LNCaP clone FGC (cell line): ENCODE results near the gene MBD3L5.
"Not testable (repeated sequence)": the region's sequence is repeated elsewhere in the genome, so short reads cannot be mapped to it uniquely, and the experiment has no call there.

ENCODE experiments used
- DNase-seq: peaks from one replicate; pipeline ENCODE4 v3.0.0-alpha.2; 2011; ENCODE audit warnings: low read depth
- H3K4me3 ChIP-seq: 2 replicates; pipeline ENCODE4 v1.5.1; 2011; ENCODE audit warnings: mild to moderate bottlenecking, low read depth, low read length, control low read depth
- TF ChIP-seq, protein P1 (sequence below): IDR thresholded peaks from 2 replicates; pipeline ENCODE4 v1.5.1; 2012; ENCODE audit warnings: mild to moderate bottlenecking; ENCODE audit not compliant: control insufficient read depth, insufficient read depth; ENCODE audit errors: extremely low read depth

MBD3L5 gene

DNA sequence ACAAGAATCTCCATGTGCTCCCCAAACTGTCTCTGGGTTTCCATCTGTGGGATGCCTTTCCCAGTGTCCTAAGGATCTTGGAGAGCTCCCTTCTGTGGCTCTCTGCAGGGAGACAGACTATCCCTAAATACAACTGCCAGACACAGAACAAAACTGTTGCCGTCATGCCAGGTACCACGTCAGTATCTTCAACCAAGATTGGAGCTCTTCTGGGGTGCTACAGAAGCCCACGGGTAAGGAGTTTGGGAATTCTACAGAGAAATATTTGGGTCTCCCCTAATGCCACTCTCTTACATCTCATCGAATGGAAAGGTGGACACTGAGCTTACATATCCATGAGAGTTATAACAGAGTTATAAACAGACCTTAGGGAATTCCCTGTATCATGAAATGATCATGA is 33.0 kb downstream of the MBD3L5 start:
- no peak for DNase-seq
- TF ChIP-seq, protein P1, sequence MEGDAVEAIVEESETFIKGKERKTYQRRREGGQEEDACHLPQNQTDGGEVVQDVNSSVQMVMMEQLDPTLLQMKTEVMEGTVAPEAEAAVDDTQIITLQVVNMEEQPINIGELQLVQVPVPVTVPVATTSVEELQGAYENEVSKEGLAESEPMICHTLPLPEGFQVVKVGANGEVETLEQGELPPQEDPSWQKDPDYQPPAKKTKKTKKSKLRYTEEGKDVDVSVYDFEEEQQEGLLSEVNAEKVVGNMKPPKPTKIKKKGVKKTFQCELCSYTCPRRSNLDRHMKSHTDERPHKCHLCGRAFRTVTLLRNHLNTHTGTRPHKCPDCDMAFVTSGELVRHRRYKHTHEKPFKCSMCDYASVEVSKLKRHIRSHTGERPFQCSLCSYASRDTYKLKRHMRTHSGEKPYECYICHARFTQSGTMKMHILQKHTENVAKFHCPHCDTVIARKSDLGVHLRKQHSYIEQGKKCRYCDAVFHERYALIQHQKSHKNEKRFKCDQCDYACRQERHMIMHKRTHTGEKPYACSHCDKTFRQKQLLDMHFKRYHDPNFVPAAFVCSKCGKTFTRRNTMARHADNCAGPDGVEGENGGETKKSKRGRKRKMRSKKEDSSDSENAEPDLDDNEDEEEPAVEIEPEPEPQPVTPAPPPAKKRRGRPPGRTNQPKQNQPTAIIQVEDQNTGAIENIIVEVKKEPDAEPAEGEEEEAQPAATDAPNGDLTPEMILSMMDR = no peak
- no peak overlapping the region for H3K4me3 ChIP-seq

DNA sequence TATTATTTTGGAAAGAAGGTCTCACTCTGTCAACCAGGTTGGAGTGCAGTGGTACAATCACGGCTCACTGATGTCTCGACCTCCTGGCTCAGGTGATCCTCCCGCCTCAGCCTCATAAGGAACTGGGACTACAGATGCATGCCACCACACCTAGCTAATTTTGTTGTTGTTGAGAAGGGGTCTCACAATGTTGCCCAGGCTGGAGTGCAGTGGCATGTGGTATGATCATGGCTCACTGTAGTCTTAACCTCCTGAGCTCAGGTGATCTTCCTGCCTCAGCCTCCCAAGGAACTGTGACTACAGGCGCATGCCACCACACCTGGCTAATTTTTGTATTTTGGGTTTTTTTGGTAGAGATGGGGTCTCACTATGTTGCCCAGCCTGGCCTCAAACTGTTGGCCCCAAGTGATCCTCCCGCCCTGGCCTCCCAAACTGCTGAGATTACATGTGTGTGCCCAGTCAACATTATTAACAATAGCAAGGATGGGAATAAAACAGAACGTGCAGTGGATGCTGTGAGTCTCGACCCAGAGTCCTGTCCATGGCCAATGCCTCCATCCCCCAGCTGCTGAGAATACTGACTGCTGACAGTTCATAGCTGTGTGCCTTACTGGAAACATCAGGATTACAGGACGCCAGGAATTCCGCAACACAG is 33.5 kb downstream of the MBD3L5 start:
- no peak for DNase-seq
- TF ChIP-seq, protein P1 = no peak
- H3K4me3 ChIP-seq = no peak overlapping the region

DNA sequence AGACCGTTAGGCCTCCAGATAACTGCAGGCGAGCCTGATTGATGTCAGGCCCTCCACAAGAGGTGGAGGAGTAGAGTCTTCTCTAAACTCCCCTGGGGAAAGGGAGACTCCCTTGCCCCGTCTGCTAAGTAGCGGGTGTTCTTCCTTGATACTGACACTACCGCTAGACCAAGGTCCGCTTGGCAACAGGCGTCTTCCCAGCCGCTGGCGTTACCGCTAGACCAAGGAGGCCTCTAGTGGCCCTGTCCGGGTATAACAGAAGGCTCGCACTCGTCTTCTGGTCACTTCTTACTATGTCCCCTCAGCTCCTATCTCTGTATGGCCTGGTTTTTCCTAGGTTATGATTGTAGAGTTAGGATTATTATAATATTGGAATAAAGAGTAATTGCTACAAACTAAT is 36.7 kb downstream of the MBD3L5 start:
- not testable (repeated sequence) for H3K4me3 ChIP-seq, DNase-seq

DNA sequence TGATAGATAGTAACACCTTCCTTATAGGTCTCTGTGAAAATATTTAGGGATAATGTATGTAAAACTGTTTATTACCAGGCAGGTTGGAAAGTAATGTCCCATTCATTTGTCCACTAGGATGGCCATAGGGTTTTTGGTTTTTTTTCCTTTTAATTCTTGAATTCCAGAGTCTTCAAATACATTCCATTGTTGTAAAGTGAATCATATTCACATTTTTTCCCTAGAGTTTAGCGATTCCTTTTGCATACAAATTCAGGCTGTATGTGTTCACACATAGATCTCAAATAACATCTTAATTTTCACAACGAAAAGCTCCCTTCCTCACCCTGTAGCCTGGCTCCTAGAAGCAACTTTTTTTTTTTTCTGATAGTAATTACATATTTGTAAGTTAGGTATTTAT is 37.3 kb downstream of the MBD3L5 start:
- TF ChIP-seq, protein P1 = no peak
- no peak for DNase-seq
- H3K4me3 ChIP-seq = no peak overlapping the region

DNA sequence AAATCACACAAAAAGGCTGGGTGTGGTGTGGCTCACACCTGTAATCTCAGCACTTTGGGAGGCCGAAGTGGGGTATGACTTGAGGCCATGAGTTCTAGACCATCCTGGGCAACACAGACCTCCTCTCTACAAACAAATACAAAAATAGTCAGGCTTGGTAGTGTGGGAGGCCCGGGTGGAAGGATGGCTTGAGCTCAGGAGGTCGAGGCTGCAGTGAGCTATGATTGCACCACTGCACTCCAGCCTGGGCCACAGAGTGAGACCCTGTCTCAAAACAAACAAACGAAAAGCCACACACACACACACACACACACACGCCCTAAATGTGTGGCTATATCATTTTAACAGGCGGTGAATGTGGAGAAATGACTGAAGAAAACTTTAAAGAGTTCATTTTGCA is 38.2 kb downstream of the MBD3L5 start:
- TF ChIP-seq, protein P1 = no peak
- no peak for DNase-seq
- peak overlapping the region; percentile 34 for H3K4me3 ChIP-seq

DNA sequence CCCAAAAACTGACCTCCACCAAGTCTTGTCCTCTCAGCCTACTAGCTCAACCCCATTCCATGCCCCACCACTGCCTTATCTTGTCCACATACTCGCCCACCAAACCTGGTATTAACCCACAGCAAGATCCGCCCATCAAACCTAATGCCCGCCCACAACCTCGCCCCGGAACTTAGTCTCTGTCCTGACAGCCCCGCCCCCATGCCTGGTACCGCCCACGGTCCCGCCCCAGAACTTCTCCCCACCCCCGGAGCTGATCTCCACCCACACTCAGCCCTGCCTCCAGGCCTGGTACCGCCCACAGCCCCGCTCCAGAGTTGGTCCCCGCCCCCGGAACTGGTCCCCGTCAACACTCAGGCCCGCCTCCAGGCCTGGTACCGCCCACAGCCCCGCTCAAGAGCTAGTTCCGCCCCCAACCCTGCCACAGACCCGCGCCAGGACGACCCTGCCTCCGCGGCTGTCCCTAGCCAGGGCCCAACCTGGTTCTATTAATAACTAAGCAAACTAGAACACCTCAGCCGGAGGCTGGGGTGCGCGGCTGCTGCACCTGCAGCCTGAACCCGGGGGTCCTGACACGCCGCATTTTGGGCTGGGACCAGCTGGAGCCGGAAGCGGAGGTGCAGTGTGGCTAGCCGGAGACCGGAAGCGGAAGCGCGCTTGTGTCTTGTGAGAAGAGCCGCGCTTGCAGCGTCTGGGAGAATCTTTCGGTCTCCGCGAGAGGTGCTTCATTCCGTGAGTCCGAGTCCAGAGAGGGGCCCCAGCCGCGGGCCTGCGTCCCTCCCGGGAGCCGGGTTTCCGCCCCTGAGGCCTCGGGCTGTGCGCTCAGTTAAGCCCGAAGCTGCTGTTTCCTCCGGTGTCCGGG is 38.9 kb downstream of the MBD3L5 start, which contains the start of gene ZNF557:
Gene ZNF557 (plus strand): TSS at position 662 of the 862 bp plus-strand sequence. CDS start 5,372 bp downstream, outside the sequence.
- peak within 1 kb of the TSS; percentile 86 for H3K4me3 ChIP-seq
- peak; percentile 92 for DNase-seq
- TF ChIP-seq, protein P1 = no peak

DNA sequence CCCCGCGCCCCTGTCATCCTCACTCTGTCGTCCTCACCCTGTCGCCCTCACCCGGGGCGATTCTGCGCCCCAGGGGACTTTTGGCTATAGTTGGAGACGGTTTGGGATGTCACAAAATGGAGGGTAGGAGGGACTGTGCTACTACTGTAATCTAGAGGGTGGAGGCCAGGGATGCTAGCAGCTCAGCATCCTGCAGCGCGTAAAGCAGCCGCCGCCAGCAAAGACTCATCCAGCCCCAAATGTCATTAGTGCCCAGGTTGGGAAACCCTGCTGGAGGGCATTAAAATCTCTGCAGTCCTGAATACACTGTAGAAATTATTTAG is 39.5 kb downstream of the MBD3L5 start:
- H3K4me3 ChIP-seq = peak overlapping the region; percentile 86
- DNase-seq = no peak
- TF ChIP-seq, protein P1 = no peak
